ENCODE results near the gene ZMYND8.
"Not testable (repeated sequence)": the region's sequence is repeated elsewhere in the genome, so short reads cannot be mapped to it uniquely, and the experiment has no call there.

Gene ZMYND8

GRCh38 chr20:47380481-47380880 lies 24.0 kb upstream of the ZMYND8 start:
- FAIRE-seq (no peak), DNase-seq (ENCODE audit: insufficient read length, low spot score) (no peak)
- no peak for TF ChIP-seq POLR2A (IDR thresholded peaks at IDR 0.05; ENCODE audit: low read depth, low read length)

GRCh38 chr20:47379433-47380150 lies 23.1 kb upstream of the ZMYND8 start:
- DNase-seq (ENCODE audit: insufficient read length, low spot score) (peak; percentile 73), FAIRE-seq (no peak)
- TF ChIP-seq POLR2A (IDR thresholded peaks at IDR 0.05; ENCODE audit: low read depth, low read length), result no peak

GRCh38 chr20:47377122-47377722 lies 20.7 kb upstream of the ZMYND8 start:
- no peak for TF ChIP-seq POLR2A (IDR thresholded peaks at IDR 0.05; ENCODE audit: low read depth, low read length)
- DNase-seq (ENCODE audit: insufficient read length, low spot score) (no peak), FAIRE-seq (no peak)

GRCh38 chr20:47376096-47376643 lies 19.7 kb upstream of the ZMYND8 start:
- not testable (repeated sequence) for FAIRE-seq

GRCh38 chr20:47374121-47374520 lies 17.6 kb upstream of the ZMYND8 start:
- FAIRE-seq; DNase-seq (ENCODE audit: insufficient read length, low spot score): not testable (repeated sequence)

More at GRCh38 chr20:47376096-47376643, 19.7 kb upstream of the ZMYND8 start:
- DNase-seq (ENCODE audit: insufficient read length, low spot score), result not testable (repeated sequence)

- DNase-seq (ENCODE audit: insufficient read length, low spot score) (no peak), FAIRE-seq (no peak)
- TF ChIP-seq POLR2A (IDR thresholded peaks at IDR 0.05; ENCODE audit: low read depth, low read length), result no peak
Measured at GRCh38 chr20:47373206-47373733, 16.8 kb upstream of the ZMYND8 start.

- no peak for FAIRE-seq
- peak; percentile 50 for DNase-seq (ENCODE audit: insufficient read length, low spot score)
- no peak for TF ChIP-seq POLR2A (IDR thresholded peaks at IDR 0.05; ENCODE audit: low read depth, low read length)
Measured at GRCh38 chr20:47370850-47371782, 14.6 kb upstream of the ZMYND8 start.

- no peak for TF ChIP-seq POLR2A (IDR thresholded peaks at IDR 0.05; ENCODE audit: low read depth, low read length)
- FAIRE-seq (no peak), DNase-seq (ENCODE audit: insufficient read length, low spot score) (no peak)
Measured at GRCh38 chr20:47370214-47370613, 13.7 kb upstream of the ZMYND8 start.

GRCh38 chr20:47368301-47368700 lies 11.8 kb upstream of the ZMYND8 start:
- TF ChIP-seq POLR2A (IDR thresholded peaks at IDR 0.05; ENCODE audit: low read depth, low read length), result no peak
- DNase-seq (ENCODE audit: insufficient read length, low spot score), result no peak
- no peak for FAIRE-seq

GRCh38 chr20:47366301-47366700 lies 9.8 kb upstream of the ZMYND8 start:
- FAIRE-seq; DNase-seq (ENCODE audit: insufficient read length, low spot score): not testable (repeated sequence)

GRCh38 chr20:47365023-47365764 lies 8.7 kb upstream of the ZMYND8 start:
- DNase-seq (ENCODE audit: insufficient read length, low spot score) (no peak), FAIRE-seq (no peak)
- no peak for TF ChIP-seq POLR2A (IDR thresholded peaks at IDR 0.05; ENCODE audit: low read depth, low read length)

- no peak for TF ChIP-seq POLR2A (IDR thresholded peaks at IDR 0.05; ENCODE audit: low read depth, low read length)
- FAIRE-seq (no peak), DNase-seq (ENCODE audit: insufficient read length, low spot score) (no peak)
Measured at GRCh38 chr20:47362361-47363219, 6.1 kb upstream of the ZMYND8 start.

All from H54 (cell line).